Measurements from ENCODE around the gene DNAAF5. TPM values are rescaled to one million over a fixed set of nuclear protein-coding genes. Genes with fewer than 3 reads are reported as not detected.
"Not testable (repeated sequence)": the region's sequence is repeated elsewhere in the genome, so short reads cannot be mapped to it uniquely, and the experiment has no call there.

The DNAAF5 gene
- total RNA-seq, 1 donor from 2014 or later, result 45.6 TPM

- H3K4me3 Mint-ChIP-seq, result no peak overlapping the region
- H3K4me1 Mint-ChIP-seq (ENCODE audit: unreplicated experiment), result no peaks in the 10 kb centered on the region
- TF ChIP-seq CTCF (conservative IDR thresholded peaks at IDR 0.05), result no peak
- peaks cover 7% of the 10 kb centered on the region for H3K36me3 Mint-ChIP-seq
- no peaks in the 10 kb centered on the region for H3K27me3 Mint-ChIP-seq
- no peak overlapping the region for H3K27ac Mint-ChIP-seq
- H3K9me3 Mint-ChIP-seq, result no peaks in the 10 kb centered on the region
- no peak for DNase-seq (ENCODE audit: extremely low spot score, unreplicated experiment)
Measured at GRCh38 chr7:749140-749551, 22.6 kb downstream of the DNAAF5 start.

- TF ChIP-seq CTCF (conservative IDR thresholded peaks at IDR 0.05), result no peak
- no peak overlapping the region for H3K4me3 Mint-ChIP-seq
- H3K9me3 Mint-ChIP-seq, result no peaks in the 10 kb centered on the region
- DNase-seq (ENCODE audit: extremely low spot score, unreplicated experiment), result no peak
- H3K4me1 Mint-ChIP-seq (ENCODE audit: unreplicated experiment), result no peaks in the 10 kb centered on the region
- no peak overlapping the region for H3K27ac Mint-ChIP-seq
- no peaks in the 10 kb centered on the region for H3K27me3 Mint-ChIP-seq
- peaks cover 3% of the 10 kb centered on the region for H3K36me3 Mint-ChIP-seq
Measured at GRCh38 chr7:750111-750905, 23.8 kb downstream of the DNAAF5 start.

GRCh38 chr7:751826-752225, 25.3 kb downstream of the DNAAF5 start:
- H3K4me3 Mint-ChIP-seq, result no peak overlapping the region
- no peaks in the 10 kb centered on the region for H3K27me3 Mint-ChIP-seq
- no peaks in the 10 kb centered on the region for H3K4me1 Mint-ChIP-seq (ENCODE audit: unreplicated experiment)
- H3K9me3 Mint-ChIP-seq, result no peaks in the 10 kb centered on the region
- no peak for DNase-seq (ENCODE audit: extremely low spot score, unreplicated experiment)
- no peak overlapping the region for H3K27ac Mint-ChIP-seq
- no peak for TF ChIP-seq CTCF (conservative IDR thresholded peaks at IDR 0.05)
- H3K36me3 Mint-ChIP-seq, result peaks cover 3% of the 10 kb centered on the region

GRCh38 chr7:752256-752655, 25.8 kb downstream of the DNAAF5 start:
- not testable (repeated sequence) for H3K4me1 Mint-ChIP-seq (ENCODE audit: unreplicated experiment); H3K27me3 Mint-ChIP-seq; H3K36me3 Mint-ChIP-seq; H3K9me3 Mint-ChIP-seq; H3K4me3 Mint-ChIP-seq; DNase-seq (ENCODE audit: extremely low spot score, unreplicated experiment)
- peak overlapping the region; percentile 37 for H3K27ac Mint-ChIP-seq

- Mint-ChIP-seq H3K9me3 (no peaks in the 10 kb centered on the region), H3K27me3 (no peaks in the 10 kb centered on the region), H3K27ac (no peak overlapping the region), H3K4me1 (ENCODE audit: unreplicated experiment) (no peaks in the 10 kb centered on the region), H3K36me3 (peaks cover 6% of the 10 kb centered on the region), H3K4me3 (no peak overlapping the region)
- DNase-seq (ENCODE audit: extremely low spot score, unreplicated experiment), result no peak
- TF ChIP-seq CTCF (conservative IDR thresholded peaks at IDR 0.05), result no peak
Measured at GRCh38 chr7:753190-753589, 26.7 kb downstream of the DNAAF5 start.

- TF ChIP-seq CTCF (conservative IDR thresholded peaks at IDR 0.05), result no peak
- DNase-seq (ENCODE audit: extremely low spot score, unreplicated experiment), result no peak
- H3K27me3 Mint-ChIP-seq, result no peaks in the 10 kb centered on the region
- H3K4me1 Mint-ChIP-seq (ENCODE audit: unreplicated experiment), result no peaks in the 10 kb centered on the region
- no peak overlapping the region for H3K4me3 Mint-ChIP-seq
- peaks cover 15% of the 10 kb centered on the region for H3K36me3 Mint-ChIP-seq
- no peak overlapping the region for H3K27ac Mint-ChIP-seq
- H3K9me3 Mint-ChIP-seq, result no peaks in the 10 kb centered on the region
Measured at GRCh38 chr7:754531-755412, 28.3 kb downstream of the DNAAF5 start.

Measured in type B pancreatic cell (in vitro differentiated cells).